Stimulated activated CD8-positive, alpha-beta memory T cell treated with anti-CD3 and anti-CD28 coated beads, Interleukin-4, amount 100 ng/mL, for 1 hour (primary cell): ENCODE data around the gene ZNF385B.

Source experiments
- DNase-seq, 2 donors: peaks; one replicate each; pipeline ENCODE4 v3.0.0-alpha.2; 2020; ENCODE audit warnings: low read depth in 2 of 2, low spot score in 1 of 2

Gene ZNF385B

GRCh38 chr2:179410552-179411356, 450.7 kb downstream of the ZNF385B start:
- no peak for DNase-seq

- no peak for DNase-seq
These were observed 457.8 kb downstream of the ZNF385B start for GRCh38 chr2:179403624-179404023.

- no peak for DNase-seq
These were observed 467.9 kb downstream of the ZNF385B start for GRCh38 chr2:179393481-179393880.
